GM18526 (cell line): ENCODE results near the gene AP3S1.

Experiments used
- POLR2A ChIP-seq: IDR thresholded peaks from 3 replicates; pipeline ENCODE4 v1.6.1; 2011; ENCODE audit not compliant: insufficient read length; ENCODE audit errors: extremely low read depth

AP3S1 gene

GRCh38 chr5:115847290-115847689 lies 5.6 kb downstream of the AP3S1 start:
- TF ChIP-seq POLR2A = no peak

- no peak for TF ChIP-seq POLR2A
Measured at GRCh38 chr5:115849258-115849798, 7.6 kb downstream of the AP3S1 start.

- no peak for TF ChIP-seq POLR2A
Measured at GRCh38 chr5:115850744-115851416, 9.1 kb downstream of the AP3S1 start.

GRCh38 chr5:115854139-115854538 lies 12.4 kb downstream of the AP3S1 start:
- TF ChIP-seq POLR2A = no peak

- TF ChIP-seq POLR2A = no peak
Measured at GRCh38 chr5:115855959-115856358, 14.2 kb downstream of the AP3S1 start.

GRCh38 chr5:115857057-115857479 lies 15.3 kb downstream of the AP3S1 start:
- TF ChIP-seq POLR2A = no peak

GRCh38 chr5:115857626-115858349 lies 16.1 kb downstream of the AP3S1 start:
- no peak for TF ChIP-seq POLR2A

GRCh38 chr5:115858396-115858795 lies 16.7 kb downstream of the AP3S1 start:
- TF ChIP-seq POLR2A = no peak

GRCh38 chr5:115859378-115859777 lies 17.6 kb downstream of the AP3S1 start:
- no peak for TF ChIP-seq POLR2A

- TF ChIP-seq POLR2A = no peak
Measured at GRCh38 chr5:115869256-115869795, 27.6 kb downstream of the AP3S1 start.

GRCh38 chr5:115872447-115872846 lies 30.7 kb downstream of the AP3S1 start:
- TF ChIP-seq POLR2A = no peak

GRCh38 chr5:115873392-115873791 lies 31.7 kb downstream of the AP3S1 start:
- TF ChIP-seq POLR2A = no peak

- no peak for TF ChIP-seq POLR2A
Measured at GRCh38 chr5:115875447-115875846, 33.7 kb downstream of the AP3S1 start.

- no peak for TF ChIP-seq POLR2A
Measured at GRCh38 chr5:115884704-115885103, 43.0 kb downstream of the AP3S1 start.

GRCh38 chr5:115888027-115888426 lies 46.3 kb downstream of the AP3S1 start:
- no peak for TF ChIP-seq POLR2A

- TF ChIP-seq POLR2A = no peak
Measured at GRCh38 chr5:115892021-115892420, 50.3 kb downstream of the AP3S1 start.
